Breast epithelium (tissue), 4 donors: ENCODE measurements around the gene NAV2. TPM values are rescaled to one million over a fixed set of nuclear protein-coding genes. Genes with fewer than 3 reads are reported as not detected.

ENCODE experiments used
- DNase-seq, 2 donors: peaks; one replicate each; pipeline ENCODE4 v3.0.0-alpha.2; 2019; ENCODE audit warnings: low spot score in 2 of 2
- H3K27ac ChIP-seq, 2 donors: fragments of 200-600 bp; sonication (generic) in 1 of 2; one replicate each; pipeline ENCODE4 v1.5.1; 2016 to 2019; ENCODE audit warnings: mild to moderate bottlenecking in 1 of 2
- H3K27me3 ChIP-seq, 2 donors: fragments of 200-600 bp; sonication (generic) in 1 of 2; one replicate each; pipeline versions ENCODE4 v1.5.1 to v1.6.0; 2017 to 2019; ENCODE audit warnings: control low read depth in 1 of 2, mild to moderate bottlenecking in 1 of 2
- H3K36me3 ChIP-seq: fragments of 200-600 bp; one replicate; pipeline ENCODE4 v1.5.1; 2019
- H3K4me1 ChIP-seq, 2 donors: fragments of 200-600 bp; sonication (generic); one replicate each; pipeline ENCODE4 v1.5.1; 2016 to 2019; ENCODE audit warnings: control low read depth in 1 of 2
- H3K4me3 ChIP-seq, 3 donors: fragments of 200-600 bp; sonication (generic); 1 replicate in 2 of 3; 2 replicates in 1 of 3; pipeline ENCODE4 v1.5.1; 2016 to 2019; ENCODE audit warnings: mild to moderate bottlenecking in 3 of 3, moderate library complexity in 2 of 3
- H3K9me3 ChIP-seq, 2 donors: fragments of 200-600 bp; sonication (generic) in 1 of 2; one replicate each; pipeline ENCODE4 v1.5.1; 2016 to 2019; ENCODE audit warnings: control low read depth in 1 of 2
- CTCF ChIP-seq, 3 donors: fragments of 450-650 bp; IDR thresholded peaks; one replicate each; pipeline ENCODE4 v1.5.1; 2016 to 2017; ENCODE audit warnings: antibody characterized with exemption in 3 of 3, mild to moderate bottlenecking in 3 of 3, moderate library complexity in 3 of 3
- POLR2A ChIP-seq: fragments of 450-650 bp; IDR thresholded peaks from one replicate; pipeline ENCODE4 v1.6.1; 2016; ENCODE audit warnings: antibody characterized with exemption, mild to moderate bottlenecking, moderate library complexity
- POLR2AphosphoS5 ChIP-seq, 3 donors: sonication (generic); formaldehyde crosslinking; IDR thresholded peaks; one replicate each; pipeline ENCODE4 v1.6.1; 2017; ENCODE audit warnings: antibody characterized with exemption in 3 of 3
- intact Hi-C: fragments of 100-400 bp; cut with DNase I; formaldehyde crosslinking; loops from one replicate; pipeline ENCODE4 v1.15.1; 2023; ENCODE audit warnings: low total_unique reads
- total RNA-seq, 3 donors: library from RNA; depleted of rRNA; stranded (reverse); fragments of >200 nt; gene quantifications; one replicate each; pipeline ENCODE4 v1.1.0, GENCODE V29; 2016

Gene NAV2
- total RNA-seq, 3 donors from 2014 or later = 28.2 to 61.8 (median 31.4) TPM

- peak overlapping the region; percentile 81 to 85 for H3K27ac ChIP-seq
- TF ChIP-seq POLR2A (no peak), POLR2AphosphoS5 (IDR thresholded peaks at IDR 0.05) (no peak), CTCF (IDR thresholded peaks at IDR 0.05) (no peak)
- no peak overlapping the region for H3K4me3 ChIP-seq
- H3K36me3 ChIP-seq = no peaks in the 10 kb centered on the region
- intact Hi-C loops = no loop called here
- no peak for DNase-seq
- no peaks in the 10 kb centered on the region for H3K9me3 ChIP-seq
- no peaks in the 10 kb centered on the region for H3K27me3 ChIP-seq
- H3K4me1 ChIP-seq = no peaks in the 10 kb centered on the region
These were observed 276.6 kb downstream of the NAV2 start for GRCh38 chr11:19989191-19989590.

GRCh38 chr11:19992162-19992561 lies 279.5 kb downstream of the NAV2 start:
- no peaks in the 10 kb centered on the region for H3K36me3 ChIP-seq
- no peak for DNase-seq
- no peak overlapping the region for H3K4me3 ChIP-seq
- no peaks in the 10 kb centered on the region for H3K9me3 ChIP-seq
- intact Hi-C loops = no loop called here
- H3K27ac ChIP-seq = no peak overlapping the region
- H3K4me1 ChIP-seq = no peaks in the 10 kb centered on the region
- H3K27me3 ChIP-seq = no peaks in the 10 kb centered on the region
- TF ChIP-seq POLR2AphosphoS5 (IDR thresholded peaks at IDR 0.05) = no peak
- TF ChIP-seq CTCF (IDR thresholded peaks at IDR 0.05) = no peak
- no peak for TF ChIP-seq POLR2A

DNA sequence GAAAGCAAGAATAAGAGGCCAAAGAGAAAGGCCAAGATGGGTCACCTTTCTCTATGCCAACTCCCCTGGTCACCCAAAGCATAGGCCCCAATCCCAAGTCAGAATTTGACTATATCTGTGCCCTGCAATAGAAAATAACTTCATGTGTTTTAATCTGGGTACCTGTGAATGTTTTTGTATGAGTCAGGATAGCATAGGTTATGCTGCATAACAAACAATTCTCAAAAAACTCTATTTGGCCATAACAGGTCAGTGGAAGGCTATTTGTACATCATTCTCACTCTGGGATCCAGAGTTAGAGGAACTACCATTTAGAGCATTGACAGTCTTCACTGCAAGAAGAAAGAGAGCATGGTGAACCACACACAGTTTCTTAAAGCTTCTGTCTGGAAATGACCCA lies 280.4 kb downstream of the NAV2 start:
- DNase-seq = no peak
- Histone ChIP-seq H3K36me3 (no peaks in the 10 kb centered on the region), H3K9me3 (no peaks in the 10 kb centered on the region), H3K4me1 (no peaks in the 10 kb centered on the region), H3K4me3 (no peak overlapping the region), H3K27me3 (no peaks in the 10 kb centered on the region), H3K27ac (no peak overlapping the region)
- no peak for TF ChIP-seq CTCF (IDR thresholded peaks at IDR 0.05)
- TF ChIP-seq POLR2A = no peak
- TF ChIP-seq POLR2AphosphoS5 (IDR thresholded peaks at IDR 0.05) = no peak
- intact Hi-C loops = no loop called here

- H3K36me3 ChIP-seq = no peaks in the 10 kb centered on the region
- no peak for TF ChIP-seq CTCF (IDR thresholded peaks at IDR 0.05)
- TF ChIP-seq POLR2AphosphoS5 (IDR thresholded peaks at IDR 0.05) = no peak
- TF ChIP-seq POLR2A = no peak
- H3K4me3 ChIP-seq = no peak overlapping the region
- no peaks in the 10 kb centered on the region for H3K4me1 ChIP-seq
- no peaks in the 10 kb centered on the region for H3K27me3 ChIP-seq
- DNase-seq = no peak
- no peaks in the 10 kb centered on the region for H3K9me3 ChIP-seq
- intact Hi-C loops = no loop called here
- peak overlapping the region; percentile 8 to 51 for H3K27ac ChIP-seq
These were observed 282.0 kb downstream of the NAV2 start for GRCh38 chr11:19994672-19995071.

- intact Hi-C loops = no loop called here
- DNase-seq = peak in 1 of 2 donors; percentile 27
- H3K27ac ChIP-seq = peak overlapping the region; percentile 8 to 51
- no peak overlapping the region for H3K4me3 ChIP-seq
- no peaks in the 10 kb centered on the region for H3K27me3 ChIP-seq
- TF ChIP-seq POLR2A = no peak
- TF ChIP-seq POLR2AphosphoS5 (IDR thresholded peaks at IDR 0.05) = no peak
- TF ChIP-seq CTCF (IDR thresholded peaks at IDR 0.05) = no peak
- no peaks in the 10 kb centered on the region for H3K9me3 ChIP-seq
- no peaks in the 10 kb centered on the region for H3K4me1 ChIP-seq
- H3K36me3 ChIP-seq = no peaks in the 10 kb centered on the region
These were observed 282.5 kb downstream of the NAV2 start for GRCh38 chr11:19995145-19995544.
